GM23338 (cell line): Measurements from ENCODE around the gene DAPK3. TPM values are rescaled to one million over a fixed set of nuclear protein-coding genes. Genes with fewer than 3 reads are reported as not detected.

Source experiments
- ATAC-seq: fragments of 200-7000 bp; cut with Tn5 transposase; 3 replicates; pipeline ENCODE4 v1.9.1; 2020
- DNase-seq: peaks from one replicate; pipeline ENCODE4 v3.0.0-alpha.2; 2015; ENCODE audit warnings: low spot score
- H2AFZ ChIP-seq: fragments of 200-600 bp; sonication (generic); 2 replicates; pipeline ENCODE4 v1.8.0; 2016; ENCODE audit warnings: antibody characterized with exemption, mild to moderate bottlenecking, moderate library complexity
- H3F3A ChIP-seq: fragments of 200-600 bp; sonication (generic); replicated peaks from 2 replicates; pipeline ENCODE4 v1.8.0; 2017; ENCODE audit warnings: antibody characterized with exemption, mixed run types, low read depth
- H3K27ac ChIP-seq: fragments of 200-600 bp; sonication (generic); 2 replicates; pipeline ENCODE4 v1.6.1; 2016; ENCODE audit warnings: low read depth
- H3K27me3 ChIP-seq: fragments of 200-600 bp; sonication (generic); 2 replicates; pipeline ENCODE4 v1.8.0; 2016; ENCODE audit warnings: mild to moderate bottlenecking, mixed run types, moderate library complexity; ENCODE audit not compliant: insufficient read depth
- H3K36me3 ChIP-seq: fragments of 200-600 bp; sonication (generic); 2 replicates; pipeline ENCODE4 v1.8.0; 2016; ENCODE audit warnings: mild to moderate bottlenecking; ENCODE audit not compliant: insufficient read depth
- H3K4me1 ChIP-seq: fragments of 200-600 bp; sonication (generic); 2 replicates; pipeline ENCODE4 v1.8.0; 2016; ENCODE audit warnings: mild to moderate bottlenecking, moderate library complexity; ENCODE audit not compliant: insufficient read depth
- H3K4me2 ChIP-seq: fragments of 200-600 bp; sonication (generic); 2 replicates; pipeline ENCODE4 v1.7.1; 2017; ENCODE audit warnings: mixed run types
- H3K4me3 ChIP-seq: fragments of 200-600 bp; sonication (generic); 2 replicates; pipeline ENCODE4 v1.6.1; 2016; ENCODE audit warnings: mixed run types
- H3K79me2 ChIP-seq: fragments of 200-600 bp; sonication (generic); replicated peaks from 2 replicates; pipeline ENCODE4 v1.8.0; 2017; ENCODE audit warnings: mild to moderate bottlenecking; ENCODE audit not compliant: insufficient read depth
- H3K9me2 ChIP-seq: fragments of 200-600 bp; sonication (generic); 2 replicates; pipeline ENCODE4 v1.8.0; 2017; ENCODE audit not compliant: insufficient read depth
- H4K20me1 ChIP-seq: fragments of 200-600 bp; sonication (generic); replicated peaks from 2 replicates; pipeline ENCODE4 v1.8.0; 2017; ENCODE audit warnings: mild to moderate bottlenecking; ENCODE audit not compliant: insufficient read depth
- H3K27ac Mint-ChIP-seq: 2 replicates; pipeline ENCODE4 v1.8.0; 2020; ENCODE audit warnings: inconsistent platforms, mild to moderate bottlenecking, moderate library complexity, mixed read lengths
- H3K27me3 Mint-ChIP-seq: 3 replicates; pipeline ENCODE4 v1.8.0; 2022; ENCODE audit warnings: low read depth, mild to moderate bottlenecking, moderate library complexity, mixed read lengths, inconsistent platforms; ENCODE audit not compliant: insufficient read depth, poor library complexity
- H3K36me3 Mint-ChIP-seq: 3 replicates; pipeline ENCODE4 v1.8.0; 2021; ENCODE audit warnings: low read depth, mild to moderate bottlenecking, inconsistent platforms, moderate library complexity, mixed read lengths
- H3K4me1 Mint-ChIP-seq: 3 replicates; pipeline ENCODE4 v1.8.0; 2020; ENCODE audit warnings: mild to moderate bottlenecking, inconsistent platforms, mixed read lengths
- H3K4me3 Mint-ChIP-seq: 3 replicates; pipeline ENCODE4 v1.8.0; 2021; ENCODE audit warnings: moderate library complexity, mild to moderate bottlenecking, inconsistent platforms, mixed read lengths
- H3K9me3 Mint-ChIP-seq: 3 replicates; pipeline ENCODE4 v1.8.0; 2020; ENCODE audit warnings: moderate library complexity, mild to moderate bottlenecking, inconsistent platforms, mixed read lengths
- CREB1 ChIP-seq: fragments of 250-450 bp; sonication (Bioruptor Pico); IDR thresholded peaks from 2 replicates; pipeline ENCODE4 v1.5.0; 2020; ENCODE audit warnings: low read depth, mild to moderate bottlenecking, moderate library complexity
- ETS1 ChIP-seq: IDR thresholded peaks from 2 replicates; pipeline ENCODE4 v1.6.1; 2016; ENCODE audit warnings: antibody characterized with exemption
- EZH2 ChIP-seq: fragments of 200-600 bp; sonication (generic); IDR thresholded peaks from one replicate; pipeline ENCODE4 v1.8.0; 2017; ENCODE audit warnings: antibody characterized with exemption, mild to moderate bottlenecking, low read depth; ENCODE audit not compliant: unreplicated experiment
- EZH2phosphoT487 ChIP-seq: fragments of 200-600 bp; sonication (generic); IDR thresholded peaks from one replicate; pipeline ENCODE4 v1.8.1; 2018; ENCODE audit warnings: antibody characterized with exemption; ENCODE audit not compliant: unreplicated experiment
- JUNB ChIP-seq: IDR thresholded peaks from one replicate; pipeline ENCODE4 v1.6.1; 2016; ENCODE audit warnings: antibody characterized with exemption; ENCODE audit not compliant: unreplicated experiment
- NANOG ChIP-seq: IDR thresholded peaks from 2 replicates; pipeline ENCODE4 v1.6.1; 2016; ENCODE audit warnings: antibody characterized with exemption, borderline replicate concordance
- POLR2AphosphoS5 ChIP-seq: IDR thresholded peaks from 2 replicates; pipeline ENCODE4 v1.6.1; 2016; ENCODE audit warnings: antibody characterized with exemption, low read depth
- STAT1 ChIP-seq: IDR thresholded peaks from one replicate; pipeline ENCODE4 v1.6.1; 2016; ENCODE audit warnings: antibody characterized with exemption; ENCODE audit not compliant: unreplicated experiment
- ZNF114 ChIP-seq: fragments of 250-450 bp; sonication (Bioruptor Pico); IDR thresholded peaks from 2 replicates; pipeline ENCODE4 v1.5.0; 2020; ENCODE audit warnings: mild to moderate bottlenecking, moderate library complexity
- ZNF331 ChIP-seq: fragments of 250-450 bp; sonication (Bioruptor Pico); IDR thresholded peaks from 2 replicates; pipeline ENCODE4 v1.5.0; 2020; ENCODE audit warnings: low read depth, mild to moderate bottlenecking, moderate library complexity
- ZNF462 ChIP-seq: fragments of 250-450 bp; sonication (Bioruptor Pico); IDR thresholded peaks from 2 replicates; pipeline ENCODE4 v1.5.0; 2020; ENCODE audit warnings: mild to moderate bottlenecking, moderate library complexity
- polyA plus RNA-seq: library from polyadenylated mRNA; unstranded; fragments of >200 nt; fragmentation: Nextera tagmentation; extraction: Ambion mirVana; gene quantifications from 2 replicates; pipeline ENCODE4 v1.2.1, GENCODE V29; 2016
- total RNA-seq: library from RNA; depleted of rRNA; stranded (reverse); fragments of >200 nt; shearing (Covaris generic); gene quantifications from 2 replicates; pipeline ENCODE4 v1.2.3, GENCODE V29; 2014
- TF ChIP-seq, protein P1 (sequence below), 2 experiments: fragments of 200-600 bp in 1 of 2; sonication (generic) in 1 of 2; conservative IDR thresholded peaks; 2 replicates each; pipeline versions ENCODE4 v1.5.1 to v1.6.1; 2016 to 2017; ENCODE audit warnings: antibody characterized with exemption in 2 of 2, low read depth in 2 of 2, mild to moderate bottlenecking in 2 of 2, moderate library complexity in 1 of 2

DAPK3 gene
- total and polyA plus RNA-seq, 2 experiments from 2014 or later = 32.1 to 95.6 TPM

DNA sequence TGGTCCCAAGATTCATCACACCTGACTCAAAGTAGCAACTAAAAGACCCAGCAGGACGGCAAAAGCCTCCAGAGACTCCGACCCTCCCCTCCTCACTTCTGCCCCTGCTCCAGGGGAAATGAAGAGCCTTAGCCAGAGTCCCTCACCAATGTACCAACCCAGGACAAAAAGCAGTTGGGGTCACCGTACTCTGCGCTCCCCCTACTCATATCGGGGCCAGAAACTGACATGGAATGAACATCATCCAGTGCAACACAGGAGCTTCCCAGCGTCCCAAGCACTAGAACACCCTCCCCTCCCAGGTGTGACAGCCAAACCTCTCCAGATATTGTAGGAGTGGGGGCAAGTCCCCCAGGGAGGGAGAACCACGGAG lies 12.6 kb upstream of the DAPK3 start:
- Histone ChIP-seq H3K4me3 (peak overlapping the region; percentile 100), H3K4me1 (peaks cover 20% of the 10 kb centered on the region), H4K20me1 (peaks cover 61% of the 10 kb centered on the region), H3K4me2 (peak overlapping the region; percentile 100), H3K9me2 (no peaks in the 10 kb centered on the region), H3F3A (peaks cover 66% of the 10 kb centered on the region), H3K36me3 (peaks cover 57% of the 10 kb centered on the region), H3K27me3 (peaks cover 7% of the 10 kb centered on the region; the same call in 1 of the 2 replicates), H2AFZ (no peak overlapping the region), H3K79me2 (peaks cover 65% of the 10 kb centered on the region), H3K27ac (peak overlapping the region; percentile 95; the same call in 1 of the 2 replicates)
- Mint-ChIP-seq H3K4me3 (peak overlapping the region; percentile 98), H3K27me3 (peaks cover 52% of the 10 kb centered on the region), H3K36me3 (peaks cover 67% of the 10 kb centered on the region), H3K4me1 (peaks cover 37% of the 10 kb centered on the region), H3K9me3 (peaks cover 15% of the 10 kb centered on the region; the same call in 2 of the 3 replicates), H3K27ac (peak overlapping the region; percentile 99)
- TF ChIP-seq ZNF114 (no peak), JUNB (no peak), NANOG (no peak), ZNF331 (no peak), ETS1 (no peak), EZH2 (no peak), EZH2phosphoT487 (no peak), STAT1 (no peak), CREB1 (CRISPR knock-in tag) (no peak), ZNF462 (CRISPR knock-in tag) (no peak), POLR2AphosphoS5 (no peak)
- TF ChIP-seq, protein P1, sequence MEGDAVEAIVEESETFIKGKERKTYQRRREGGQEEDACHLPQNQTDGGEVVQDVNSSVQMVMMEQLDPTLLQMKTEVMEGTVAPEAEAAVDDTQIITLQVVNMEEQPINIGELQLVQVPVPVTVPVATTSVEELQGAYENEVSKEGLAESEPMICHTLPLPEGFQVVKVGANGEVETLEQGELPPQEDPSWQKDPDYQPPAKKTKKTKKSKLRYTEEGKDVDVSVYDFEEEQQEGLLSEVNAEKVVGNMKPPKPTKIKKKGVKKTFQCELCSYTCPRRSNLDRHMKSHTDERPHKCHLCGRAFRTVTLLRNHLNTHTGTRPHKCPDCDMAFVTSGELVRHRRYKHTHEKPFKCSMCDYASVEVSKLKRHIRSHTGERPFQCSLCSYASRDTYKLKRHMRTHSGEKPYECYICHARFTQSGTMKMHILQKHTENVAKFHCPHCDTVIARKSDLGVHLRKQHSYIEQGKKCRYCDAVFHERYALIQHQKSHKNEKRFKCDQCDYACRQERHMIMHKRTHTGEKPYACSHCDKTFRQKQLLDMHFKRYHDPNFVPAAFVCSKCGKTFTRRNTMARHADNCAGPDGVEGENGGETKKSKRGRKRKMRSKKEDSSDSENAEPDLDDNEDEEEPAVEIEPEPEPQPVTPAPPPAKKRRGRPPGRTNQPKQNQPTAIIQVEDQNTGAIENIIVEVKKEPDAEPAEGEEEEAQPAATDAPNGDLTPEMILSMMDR (conservative IDR thresholded peaks at IDR 0.05; ENCODE audit: low read depth in 2 of 2) = no peak
- ATAC-seq = no peak
- DNase-seq = no peak
